ENCODE data around the gene CDH23.

CDH23 gene

GRCh38 chr10:71632896-71633600, 236.3 kb downstream of the CDH23 start:
- no peak for DNase-seq (ENCODE audit: low read depth in 3 of 3, low spot score in 1 of 3)

GRCh38 chr10:71633920-71634319, 237.2 kb downstream of the CDH23 start:
- no peak for DNase-seq (ENCODE audit: low read depth in 3 of 3, low spot score in 1 of 3)

GRCh38 chr10:71634531-71635164, 237.9 kb downstream of the CDH23 start:
- DNase-seq (ENCODE audit: low read depth in 3 of 3, low spot score in 1 of 3), result no peak

- DNase-seq (ENCODE audit: low read depth in 3 of 3, low spot score in 1 of 3), result no peak
Measured at GRCh38 chr10:71635251-71635866, 238.6 kb downstream of the CDH23 start.

- DNase-seq (ENCODE audit: low read depth in 3 of 3, low spot score in 1 of 3), result no peak
Measured at GRCh38 chr10:71635867-71636266, 239.1 kb downstream of the CDH23 start.

- DNase-seq (ENCODE audit: low read depth in 3 of 3, low spot score in 1 of 3), result no peak
Measured at GRCh38 chr10:71636588-71636987, 239.9 kb downstream of the CDH23 start.

GRCh38 chr10:71637305-71637704, 240.6 kb downstream of the CDH23 start:
- no peak for DNase-seq (ENCODE audit: low read depth in 3 of 3, low spot score in 1 of 3)

GRCh38 chr10:71638064-71638821, 241.5 kb downstream of the CDH23 start:
- DNase-seq (ENCODE audit: low read depth in 3 of 3, low spot score in 1 of 3), result no peak

GRCh38 chr10:71638822-71639719, 242.4 kb downstream of the CDH23 start:
- DNase-seq (ENCODE audit: low read depth in 3 of 3, low spot score in 1 of 3), result no peak

- no peak for DNase-seq (ENCODE audit: low read depth in 3 of 3, low spot score in 1 of 3)
Measured at GRCh38 chr10:71640607-71641006, 243.9 kb downstream of the CDH23 start.

GRCh38 chr10:71641449-71641848, 244.7 kb downstream of the CDH23 start:
- no peak for DNase-seq (ENCODE audit: low read depth in 3 of 3, low spot score in 1 of 3)

- no peak for DNase-seq (ENCODE audit: low read depth in 3 of 3, low spot score in 1 of 3)
Measured at GRCh38 chr10:71641986-71642385, 245.3 kb downstream of the CDH23 start.

GRCh38 chr10:71643904-71644303, 247.2 kb downstream of the CDH23 start:
- no peak for DNase-seq (ENCODE audit: low read depth in 3 of 3, low spot score in 1 of 3)

GRCh38 chr10:71644307-71645180, 247.8 kb downstream of the CDH23 start:
- DNase-seq (ENCODE audit: low read depth in 3 of 3, low spot score in 1 of 3), result no peak

- no peak for DNase-seq (ENCODE audit: low read depth in 3 of 3, low spot score in 1 of 3)
Measured at GRCh38 chr10:71645185-71645584, 248.5 kb downstream of the CDH23 start.

GRCh38 chr10:71646037-71646436, 249.3 kb downstream of the CDH23 start:
- DNase-seq (ENCODE audit: low read depth in 3 of 3, low spot score in 1 of 3), result no peak

- no peak for DNase-seq (ENCODE audit: low read depth in 3 of 3, low spot score in 1 of 3)
Measured at GRCh38 chr10:71646592-71647292, 250.0 kb downstream of the CDH23 start.

- no peak for DNase-seq (ENCODE audit: low read depth in 3 of 3, low spot score in 1 of 3)
Measured at GRCh38 chr10:71647526-71648253, 251.0 kb downstream of the CDH23 start.

Measured in stimulated activated CD4-positive, alpha-beta T cell treated with anti-CD3 and anti-CD28 coated beads, TNF-alpha, amount 100 ng/mL, for 1 hour (primary cell).